ENCODE data around the gene RGS11.

- TF ChIP-seq CTCF (IDR thresholded peaks at IDR 0.05; ENCODE audit: low read depth, low read length, poor library complexity, severe bottlenecking) (no peak), EZH2phosphoT487 (IDR thresholded peaks at IDR 0.05; ENCODE audit: borderline replicate concordance, low read length) (no peak)
These were observed 4.8 kb upstream of the RGS11 start, which contains the start of gene ARHGDIG for GRCh38 chr16:280552-280951.

All from DOHH2 (cell line).